ENCODE measurements around the gene ZNF615.

DNA sequence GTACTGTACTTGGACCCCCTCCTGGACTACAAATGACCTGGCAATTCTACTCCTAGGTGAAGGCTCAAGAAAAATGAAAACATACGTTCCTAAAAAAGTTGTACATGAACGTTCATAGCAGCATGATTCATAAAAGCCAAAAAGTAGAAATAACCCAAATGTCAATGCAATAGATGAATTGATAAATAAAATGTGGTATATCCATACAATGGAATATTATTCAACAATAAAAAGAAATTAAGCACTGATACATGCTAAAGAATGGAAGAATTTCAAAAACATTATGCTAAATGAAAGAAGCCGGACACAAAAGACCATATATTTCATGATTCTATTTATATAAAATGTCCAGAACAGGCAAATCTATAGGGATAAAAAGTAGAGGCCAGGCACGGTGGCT is 31.2 kb upstream of the ZNF615 start:
- TF ChIP-seq, protein P1, sequence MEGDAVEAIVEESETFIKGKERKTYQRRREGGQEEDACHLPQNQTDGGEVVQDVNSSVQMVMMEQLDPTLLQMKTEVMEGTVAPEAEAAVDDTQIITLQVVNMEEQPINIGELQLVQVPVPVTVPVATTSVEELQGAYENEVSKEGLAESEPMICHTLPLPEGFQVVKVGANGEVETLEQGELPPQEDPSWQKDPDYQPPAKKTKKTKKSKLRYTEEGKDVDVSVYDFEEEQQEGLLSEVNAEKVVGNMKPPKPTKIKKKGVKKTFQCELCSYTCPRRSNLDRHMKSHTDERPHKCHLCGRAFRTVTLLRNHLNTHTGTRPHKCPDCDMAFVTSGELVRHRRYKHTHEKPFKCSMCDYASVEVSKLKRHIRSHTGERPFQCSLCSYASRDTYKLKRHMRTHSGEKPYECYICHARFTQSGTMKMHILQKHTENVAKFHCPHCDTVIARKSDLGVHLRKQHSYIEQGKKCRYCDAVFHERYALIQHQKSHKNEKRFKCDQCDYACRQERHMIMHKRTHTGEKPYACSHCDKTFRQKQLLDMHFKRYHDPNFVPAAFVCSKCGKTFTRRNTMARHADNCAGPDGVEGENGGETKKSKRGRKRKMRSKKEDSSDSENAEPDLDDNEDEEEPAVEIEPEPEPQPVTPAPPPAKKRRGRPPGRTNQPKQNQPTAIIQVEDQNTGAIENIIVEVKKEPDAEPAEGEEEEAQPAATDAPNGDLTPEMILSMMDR (IDR thresholded peaks at IDR 0.05), result no peak
- TF ChIP-seq ZFX (IDR thresholded peaks at IDR 0.05; ENCODE audit: borderline replicate concordance), result no peak
